Measurements from ENCODE around the gene NRG2. TPM values are rescaled to one million over a fixed set of nuclear protein-coding genes. Genes with fewer than 3 reads are reported as not detected.

NRG2 gene
- total RNA-seq, 3 donors from 2014 or later = 5.9 to 16.5 (median 7.2) TPM

- Histone ChIP-seq H3K27ac (no peak overlapping the region), H3K36me3 (no peaks in the 10 kb centered on the region), H3K9me3 (no peaks in the 10 kb centered on the region), H3K27me3 (no peaks in the 10 kb centered on the region), H3K4me3 (no peak overlapping the region), H3K4me1 (no peaks in the 10 kb centered on the region)
- DNase-seq (ENCODE audit: low spot score in 2 of 2) = no peak
- intact Hi-C loops (cut with DNase I; ENCODE audit: low total_unique reads) = no loop called here
- TF ChIP-seq CTCF (IDR thresholded peaks at IDR 0.05) = no peak
- no peak for TF ChIP-seq POLR2AphosphoS5 (IDR thresholded peaks at IDR 0.05)
- no peak for TF ChIP-seq POLR2A (IDR thresholded peaks at IDR 0.05)
These were observed 63.2 kb downstream of the NRG2 start for GRCh38 chr5:139979943-139980342.

- Histone ChIP-seq H3K4me3 (no peak overlapping the region), H3K27me3 (no peaks in the 10 kb centered on the region), H3K36me3 (no peaks in the 10 kb centered on the region), H3K9me3 (no peaks in the 10 kb centered on the region), H3K27ac (no peak overlapping the region), H3K4me1 (no peaks in the 10 kb centered on the region)
- no peak for DNase-seq (ENCODE audit: low spot score in 2 of 2)
- TF ChIP-seq POLR2A (IDR thresholded peaks at IDR 0.05) = no peak
- TF ChIP-seq CTCF (IDR thresholded peaks at IDR 0.05) = no peak
- TF ChIP-seq POLR2AphosphoS5 (IDR thresholded peaks at IDR 0.05) = no peak
- intact Hi-C loops (cut with DNase I; ENCODE audit: low total_unique reads) = no loop called here
These were observed 63.6 kb downstream of the NRG2 start for GRCh38 chr5:139979518-139979917.

- intact Hi-C loops (cut with DNase I; ENCODE audit: low total_unique reads) = no loop called here
- no peak overlapping the region for H3K4me3 ChIP-seq
- H3K4me1 ChIP-seq = no peaks in the 10 kb centered on the region
- no peak overlapping the region for H3K27ac ChIP-seq
- H3K27me3 ChIP-seq = no peaks in the 10 kb centered on the region
- no peaks in the 10 kb centered on the region for H3K9me3 ChIP-seq
- H3K36me3 ChIP-seq = no peaks in the 10 kb centered on the region
- no peak for TF ChIP-seq CTCF (IDR thresholded peaks at IDR 0.05)
- TF ChIP-seq POLR2A (IDR thresholded peaks at IDR 0.05) = no peak
- no peak for TF ChIP-seq POLR2AphosphoS5 (IDR thresholded peaks at IDR 0.05)
- DNase-seq (ENCODE audit: low spot score in 2 of 2) = no peak
These were observed 66.4 kb downstream of the NRG2 start for GRCh38 chr5:139976703-139977102.

- DNase-seq (ENCODE audit: low spot score in 2 of 2) = no peak
- Histone ChIP-seq H3K4me3 (no peak overlapping the region), H3K27ac (no peak overlapping the region), H3K9me3 (no peaks in the 10 kb centered on the region), H3K4me1 (peaks cover 0 to 4% of the 10 kb centered on the region in 2 donors), H3K36me3 (no peaks in the 10 kb centered on the region), H3K27me3 (no peaks in the 10 kb centered on the region)
- intact Hi-C loops (cut with DNase I; ENCODE audit: low total_unique reads) = no loop called here
- TF ChIP-seq POLR2AphosphoS5 (IDR thresholded peaks at IDR 0.05) (no peak), CTCF (IDR thresholded peaks at IDR 0.05) (no peak), POLR2A (IDR thresholded peaks at IDR 0.05) (no peak)
These were observed 67.2 kb downstream of the NRG2 start for GRCh38 chr5:139975942-139976341.

- H3K27me3 ChIP-seq = no peaks in the 10 kb centered on the region
- no peaks in the 10 kb centered on the region for H3K36me3 ChIP-seq
- no peak overlapping the region for H3K4me3 ChIP-seq
- intact Hi-C loops (cut with DNase I; ENCODE audit: low total_unique reads) = no loop called here
- no peak overlapping the region for H3K27ac ChIP-seq
- peaks cover 0 to 5% of the 10 kb centered on the region in 2 donors for H3K4me1 ChIP-seq
- TF ChIP-seq CTCF (IDR thresholded peaks at IDR 0.05) (no peak), POLR2AphosphoS5 (IDR thresholded peaks at IDR 0.05) (no peak), POLR2A (IDR thresholded peaks at IDR 0.05) (no peak)
- no peaks in the 10 kb centered on the region for H3K9me3 ChIP-seq
- DNase-seq (ENCODE audit: low spot score in 2 of 2) = no peak
These were observed 67.8 kb downstream of the NRG2 start for GRCh38 chr5:139975306-139975705.

Data from breast epithelium (tissue), 4 donors.